GM12878 (cell line): ENCODE measurements around the gene ACTL10.
"Not testable (repeated sequence)": the region's sequence is repeated elsewhere in the genome, so short reads cannot be mapped to it uniquely, and the experiment has no call there.

ENCODE experiments used
- CTCF ChIP-seq, 3 experiments: IDR thresholded peaks in 2 of 3; conservative IDR thresholded peaks in 1 of 3; 2 replicates each; pipeline ENCODE4 v1.5.1; 2011; ENCODE audit warnings: low read depth in 3 of 3, low read length in 3 of 3, mild to moderate bottlenecking in 3 of 3, control low read depth in 2 of 3, moderate library complexity in 2 of 3, inconsistent platforms in 1 of 3, mixed read lengths in 1 of 3; ENCODE audit not compliant: control insufficient read depth in 2 of 3, insufficient read depth in 1 of 3; ENCODE audit errors: extremely low read depth in 1 of 3
- E2F4 ChIP-seq: IDR thresholded peaks from 2 replicates; pipeline ENCODE4 v1.6.1; 2012; ENCODE audit warnings: low read depth, low read length, improper control_type of control experiment
- FOXM1 ChIP-seq: IDR thresholded peaks from 2 replicates; pipeline ENCODE4 v1.6.1; 2012; ENCODE audit warnings: low read depth, mild to moderate bottlenecking, inconsistent platforms, low read length, moderate library complexity
- GABPA ChIP-seq: IDR thresholded peaks from 2 replicates; pipeline ENCODE4 v1.6.1; 2014; ENCODE audit warnings: antibody characterized with exemption, low read depth, mild to moderate bottlenecking, inconsistent platforms
- POU2F2 ChIP-seq: IDR thresholded peaks from 3 replicates; pipeline ENCODE4 v1.6.1; 2011; ENCODE audit warnings: low read depth, mild to moderate bottlenecking, low read length, borderline replicate concordance
- REST ChIP-seq: IDR thresholded peaks from 2 replicates; pipeline ENCODE4 v1.6.1; 2012; ENCODE audit warnings: mild to moderate bottlenecking, low read depth, low read length
- RFX5 ChIP-seq: IDR thresholded peaks from 2 replicates; pipeline ENCODE4 v1.6.1; 2011; ENCODE audit warnings: low read depth, low read length, improper control_type of control experiment
- SREBF2 ChIP-seq: IDR thresholded peaks from 2 replicates; pipeline ENCODE4 v1.6.1; 2012; ENCODE audit warnings: mild to moderate bottlenecking, low read length
- ZSCAN29 ChIP-seq: fragments of 450-650 bp; IDR thresholded peaks from 2 replicates; pipeline ENCODE4 v1.6.1; 2017; ENCODE audit warnings: mild to moderate bottlenecking, moderate library complexity
- TF ChIP-seq, protein P1 (sequence below): fragments of 450-650 bp; IDR thresholded peaks from 2 replicates; pipeline ENCODE4 v1.6.1; 2018; ENCODE audit warnings: mild to moderate bottlenecking, low read depth, moderate library complexity; ENCODE audit not compliant: partially characterized antibody

DNA sequence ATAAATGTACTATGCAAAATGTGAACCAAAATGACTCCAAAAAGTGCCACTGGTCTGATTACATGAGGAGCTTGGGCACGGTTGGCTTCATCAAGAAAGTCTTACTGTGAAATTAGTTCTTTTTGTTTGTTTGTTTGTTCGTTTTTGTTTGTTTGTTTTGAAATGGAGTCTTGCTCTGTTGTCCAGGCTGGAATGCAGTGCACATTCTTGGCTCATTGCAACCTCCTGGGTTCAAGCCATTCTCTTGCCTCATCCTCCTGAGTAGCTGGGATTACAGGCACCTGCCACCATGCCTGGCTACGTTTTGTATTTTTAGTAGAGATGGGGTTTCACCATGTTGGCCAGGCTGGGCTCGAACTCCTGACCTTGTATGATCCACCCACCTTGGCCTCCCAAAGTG lies 34.8 kb upstream of the ACTL10 start:
- TF ChIP-seq RFX5; POU2F2; CTCF (IDR thresholded peaks at IDR 0.05 in 2 of 3, conservative IDR thresholded peaks at IDR 0.05 in 1 of 3; ENCODE audit: control insufficient read depth in 2 of 3, extremely low read depth in 1 of 3, insufficient read depth in 1 of 3, low read depth in 3 of 3, low read length in 3 of 3); GABPA; ZSCAN29; REST; E2F4; FOXM1; SREBF2: not testable (repeated sequence)
- TF ChIP-seq, protein P1, sequence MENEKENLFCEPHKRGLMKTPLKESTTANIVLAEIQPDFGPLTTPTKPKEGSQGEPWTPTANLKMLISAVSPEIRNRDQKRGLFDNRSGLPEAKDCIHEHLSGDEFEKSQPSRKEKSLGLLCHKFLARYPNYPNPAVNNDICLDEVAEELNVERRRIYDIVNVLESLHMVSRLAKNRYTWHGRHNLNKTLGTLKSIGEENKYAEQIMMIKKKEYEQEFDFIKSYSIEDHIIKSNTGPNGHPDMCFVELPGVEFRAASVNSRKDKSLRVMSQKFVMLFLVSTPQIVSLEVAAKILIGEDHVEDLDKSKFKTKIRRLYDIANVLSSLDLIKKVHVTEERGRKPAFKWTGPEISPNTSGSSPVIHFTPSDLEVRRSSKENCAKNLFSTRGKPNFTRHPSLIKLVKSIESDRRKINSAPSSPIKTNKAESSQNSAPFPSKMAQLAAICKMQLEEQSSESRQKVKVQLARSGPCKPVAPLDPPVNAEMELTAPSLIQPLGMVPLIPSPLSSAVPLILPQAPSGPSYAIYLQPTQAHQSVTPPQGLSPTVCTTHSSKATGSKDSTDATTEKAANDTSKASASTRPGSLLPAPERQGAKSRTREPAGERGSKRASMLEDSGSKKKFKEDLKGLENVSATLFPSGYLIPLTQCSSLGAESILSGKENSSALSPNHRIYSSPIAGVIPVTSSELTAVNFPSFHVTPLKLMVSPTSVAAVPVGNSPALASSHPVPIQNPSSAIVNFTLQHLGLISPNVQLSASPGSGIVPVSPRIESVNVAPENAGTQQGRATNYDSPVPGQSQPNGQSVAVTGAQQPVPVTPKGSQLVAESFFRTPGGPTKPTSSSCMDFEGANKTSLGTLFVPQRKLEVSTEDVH, result not testable (repeated sequence)
